GM21367 (cell line): Measurements from ENCODE around the gene DPYSL3.
A peak's percentile ranks its signal among the peaks of the same experiment; 100 is the strongest.

Source experiments
- ATAC-seq: cut with Tn5 transposase; IDR thresholded peaks from one replicate; pipeline ENCODE4 v1.9.1; 2021; ENCODE audit not compliant: unreplicated experiment

The DPYSL3 gene

GRCh38 chr5:147441191-147441695, 68.6 kb downstream of the DPYSL3 start:
- no peak for ATAC-seq

GRCh38 chr5:147439254-147439653, 70.6 kb downstream of the DPYSL3 start:
- ATAC-seq = no peak

GRCh38 chr5:147437161-147437596, 72.7 kb downstream of the DPYSL3 start:
- ATAC-seq = no peak

GRCh38 chr5:147436596-147436995, 73.3 kb downstream of the DPYSL3 start:
- peak; percentile 82 for ATAC-seq

- no peak for ATAC-seq
Measured at GRCh38 chr5:147434049-147434448, 75.8 kb downstream of the DPYSL3 start.

GRCh38 chr5:147432323-147432722, 77.5 kb downstream of the DPYSL3 start:
- no peak for ATAC-seq

- ATAC-seq = no peak
Measured at GRCh38 chr5:147431586-147431985, 78.3 kb downstream of the DPYSL3 start.

- ATAC-seq = no peak
Measured at GRCh38 chr5:147430628-147431027, 79.2 kb downstream of the DPYSL3 start.

GRCh38 chr5:147427521-147428401, 82.1 kb downstream of the DPYSL3 start:
- no peak for ATAC-seq

- ATAC-seq = no peak
Measured at GRCh38 chr5:147426640-147427327, 83.1 kb downstream of the DPYSL3 start.

GRCh38 chr5:147418613-147419012, 91.3 kb downstream of the DPYSL3 start:
- no peak for ATAC-seq

GRCh38 chr5:147417135-147417813, 92.6 kb downstream of the DPYSL3 start:
- no peak for ATAC-seq

- no peak for ATAC-seq
Measured at GRCh38 chr5:147415651-147416050, 94.2 kb downstream of the DPYSL3 start.

- no peak for ATAC-seq
Measured at GRCh38 chr5:147413266-147413665, 96.6 kb downstream of the DPYSL3 start.

GRCh38 chr5:147412561-147412960, 97.3 kb downstream of the DPYSL3 start:
- no peak for ATAC-seq

- ATAC-seq = no peak
Measured at GRCh38 chr5:147411359-147412319, 98.2 kb downstream of the DPYSL3 start.

- no peak for ATAC-seq
Measured at GRCh38 chr5:147410496-147411358, 99.1 kb downstream of the DPYSL3 start.

- ATAC-seq = no peak
Measured at GRCh38 chr5:147408980-147409379, 100.9 kb downstream of the DPYSL3 start.

- no peak for ATAC-seq
Measured at GRCh38 chr5:147407094-147407681, 102.7 kb downstream of the DPYSL3 start.
